ENCODE results near the gene GSDME.

Gene GSDME

DNA sequence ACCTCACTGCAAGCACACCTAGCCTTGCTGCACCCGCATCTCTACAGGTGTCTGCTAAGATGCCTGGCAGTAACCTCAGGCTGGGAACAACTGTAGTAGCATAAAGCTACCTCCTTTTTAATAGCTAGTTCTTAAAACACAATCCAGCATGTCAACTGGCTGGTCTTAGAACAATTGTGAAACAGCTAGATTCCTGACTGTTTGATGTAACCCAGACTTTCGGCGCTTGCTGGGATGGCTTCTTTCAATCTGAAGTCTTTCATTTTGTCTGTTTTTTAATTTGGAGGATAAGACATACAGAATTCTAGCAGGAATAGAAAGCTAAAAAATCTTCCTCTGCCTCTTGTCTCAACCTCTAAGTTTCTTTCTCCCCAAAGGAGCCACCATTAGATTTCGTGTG lies 59.8 kb downstream of the GSDME start:
- TF ChIP-seq, protein P1, sequence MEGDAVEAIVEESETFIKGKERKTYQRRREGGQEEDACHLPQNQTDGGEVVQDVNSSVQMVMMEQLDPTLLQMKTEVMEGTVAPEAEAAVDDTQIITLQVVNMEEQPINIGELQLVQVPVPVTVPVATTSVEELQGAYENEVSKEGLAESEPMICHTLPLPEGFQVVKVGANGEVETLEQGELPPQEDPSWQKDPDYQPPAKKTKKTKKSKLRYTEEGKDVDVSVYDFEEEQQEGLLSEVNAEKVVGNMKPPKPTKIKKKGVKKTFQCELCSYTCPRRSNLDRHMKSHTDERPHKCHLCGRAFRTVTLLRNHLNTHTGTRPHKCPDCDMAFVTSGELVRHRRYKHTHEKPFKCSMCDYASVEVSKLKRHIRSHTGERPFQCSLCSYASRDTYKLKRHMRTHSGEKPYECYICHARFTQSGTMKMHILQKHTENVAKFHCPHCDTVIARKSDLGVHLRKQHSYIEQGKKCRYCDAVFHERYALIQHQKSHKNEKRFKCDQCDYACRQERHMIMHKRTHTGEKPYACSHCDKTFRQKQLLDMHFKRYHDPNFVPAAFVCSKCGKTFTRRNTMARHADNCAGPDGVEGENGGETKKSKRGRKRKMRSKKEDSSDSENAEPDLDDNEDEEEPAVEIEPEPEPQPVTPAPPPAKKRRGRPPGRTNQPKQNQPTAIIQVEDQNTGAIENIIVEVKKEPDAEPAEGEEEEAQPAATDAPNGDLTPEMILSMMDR (IDR thresholded peaks at IDR 0.05; ENCODE audit: borderline replicate concordance, insufficient read depth, low read depth, low read length), result no peak
- H3K4me3 ChIP-seq (ENCODE audit: low read depth, low read length), result no peak overlapping the region

DNA sequence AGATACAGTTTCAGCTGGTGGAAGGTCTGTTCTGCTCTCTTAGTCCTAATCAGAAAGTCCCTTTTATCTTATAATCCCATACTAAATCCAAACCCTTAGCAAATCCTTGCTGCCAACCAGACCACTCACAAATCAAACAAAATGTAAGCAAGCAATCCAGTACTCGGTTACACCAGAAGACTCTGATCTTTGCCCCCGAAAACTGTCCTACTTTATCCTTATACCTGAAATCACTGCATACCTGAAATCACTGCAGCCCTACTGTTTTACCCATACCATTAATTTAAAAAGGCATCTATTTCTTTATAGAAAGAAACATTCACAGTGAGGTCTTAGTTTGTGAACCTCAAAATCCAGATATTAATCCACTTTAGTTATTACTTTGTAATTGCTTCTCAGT lies 64.7 kb downstream of the GSDME start:
- TF ChIP-seq, protein P1 (IDR thresholded peaks at IDR 0.05; ENCODE audit: borderline replicate concordance, insufficient read depth, low read depth, low read length), result no peak

DNA sequence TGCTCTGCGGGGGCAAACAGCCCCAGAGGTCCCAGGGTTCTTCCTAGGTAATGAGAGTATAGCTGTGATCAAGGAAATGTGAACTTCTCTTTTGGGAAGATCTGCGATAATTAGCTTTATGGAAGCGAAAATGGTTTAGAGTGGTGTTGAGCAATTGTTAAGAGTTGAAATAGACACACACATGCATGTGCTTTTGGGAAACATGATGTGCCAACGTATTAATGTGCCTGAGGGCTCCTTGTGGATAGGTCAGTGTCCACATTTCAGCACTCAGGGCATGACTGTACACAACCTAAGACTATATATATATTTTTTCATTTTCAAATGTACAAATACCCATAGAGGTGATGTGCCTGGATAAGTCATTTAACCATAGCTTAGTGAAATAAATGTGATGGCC lies 67.0 kb downstream of the GSDME start:
- TF ChIP-seq, protein P1 (IDR thresholded peaks at IDR 0.05; ENCODE audit: borderline replicate concordance, insufficient read depth, low read depth, low read length), result no peak
- no peak overlapping the region for H3K4me3 ChIP-seq (ENCODE audit: low read depth, low read length)

More for the DNA sequence above, 64.7 kb downstream of the GSDME start:
- H3K4me3 ChIP-seq (ENCODE audit: low read depth, low read length), result no peak overlapping the region

DNA sequence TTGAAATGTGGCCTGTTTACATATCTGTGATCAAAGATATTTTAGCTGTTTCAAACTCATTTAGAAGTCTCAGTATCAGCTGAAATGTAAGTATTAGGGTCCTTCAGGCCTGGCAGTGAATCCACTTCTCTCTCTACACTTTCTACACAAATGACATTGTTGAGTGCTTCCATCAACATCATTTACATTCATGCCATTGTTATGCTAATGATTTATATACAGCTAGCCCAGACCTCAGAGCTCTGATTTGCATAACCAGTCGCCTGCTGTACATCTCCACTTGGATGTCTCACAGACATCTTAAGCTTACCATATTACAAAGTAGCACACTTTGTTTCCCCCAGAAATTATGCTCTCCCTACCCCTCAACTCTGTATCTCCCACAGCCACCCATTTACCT lies 71.6 kb downstream of the GSDME start:
- TF ChIP-seq, protein P1 (IDR thresholded peaks at IDR 0.05; ENCODE audit: borderline replicate concordance, insufficient read depth, low read depth, low read length), result no peak
- H3K4me3 ChIP-seq (ENCODE audit: low read depth, low read length), result no peak overlapping the region

DNA sequence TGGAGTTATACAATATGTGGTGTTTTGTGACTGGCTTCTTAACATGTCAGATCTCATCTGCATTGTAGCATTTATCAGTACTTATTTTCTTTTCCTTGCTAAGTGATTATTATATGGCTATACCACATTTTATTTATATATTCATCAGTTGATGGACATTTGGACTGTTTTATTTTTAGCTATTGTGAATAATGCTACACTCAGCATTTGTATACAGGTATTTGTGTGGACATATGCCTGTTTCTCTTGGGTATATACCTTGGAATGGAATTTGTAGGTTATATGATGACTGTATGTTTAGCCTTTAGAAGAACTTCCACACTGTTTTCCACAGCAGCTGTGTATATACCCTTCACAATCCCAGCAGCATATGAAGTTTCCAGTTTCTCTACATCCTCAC lies 86.5 kb downstream of the GSDME start:
- TF ChIP-seq, protein P1 (IDR thresholded peaks at IDR 0.05; ENCODE audit: borderline replicate concordance, insufficient read depth, low read depth, low read length), result no peak
- H3K4me3 ChIP-seq (ENCODE audit: low read depth, low read length), result no peak overlapping the region

DNA sequence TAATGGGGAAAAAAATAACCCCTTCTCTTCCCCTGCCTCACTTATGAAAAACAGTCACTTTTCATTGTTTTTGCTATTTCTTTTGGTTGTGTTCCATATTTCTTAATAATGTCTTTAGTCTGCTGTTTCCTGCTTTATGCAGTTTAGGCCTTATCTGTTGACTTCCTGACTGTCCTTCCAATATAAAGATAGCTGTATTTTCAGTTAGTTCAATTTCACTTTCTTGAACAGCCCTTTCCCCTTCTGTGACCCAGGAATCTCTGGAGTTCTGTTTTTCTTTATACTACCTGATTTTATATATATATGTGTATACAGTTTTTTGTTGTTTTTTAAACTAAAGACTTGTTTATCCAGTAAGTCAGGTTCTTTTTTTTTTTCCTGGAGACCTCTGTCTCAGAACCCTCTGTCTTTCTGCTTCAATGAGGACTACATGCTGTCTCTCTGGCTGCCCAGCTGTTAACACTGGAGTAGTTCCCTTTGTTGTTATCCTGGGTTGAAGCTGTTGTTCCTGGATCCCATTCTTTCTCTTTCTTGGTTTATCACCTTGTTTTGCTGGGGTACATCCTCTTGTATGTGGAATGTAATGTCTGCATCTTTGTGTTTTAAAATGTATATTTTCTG lies 87.2 kb downstream of the GSDME start:
- TF ChIP-seq, protein P1 (IDR thresholded peaks at IDR 0.05; ENCODE audit: borderline replicate concordance, insufficient read depth, low read depth, low read length), result no peak
- no peak overlapping the region for H3K4me3 ChIP-seq (ENCODE audit: low read depth, low read length)

DNA sequence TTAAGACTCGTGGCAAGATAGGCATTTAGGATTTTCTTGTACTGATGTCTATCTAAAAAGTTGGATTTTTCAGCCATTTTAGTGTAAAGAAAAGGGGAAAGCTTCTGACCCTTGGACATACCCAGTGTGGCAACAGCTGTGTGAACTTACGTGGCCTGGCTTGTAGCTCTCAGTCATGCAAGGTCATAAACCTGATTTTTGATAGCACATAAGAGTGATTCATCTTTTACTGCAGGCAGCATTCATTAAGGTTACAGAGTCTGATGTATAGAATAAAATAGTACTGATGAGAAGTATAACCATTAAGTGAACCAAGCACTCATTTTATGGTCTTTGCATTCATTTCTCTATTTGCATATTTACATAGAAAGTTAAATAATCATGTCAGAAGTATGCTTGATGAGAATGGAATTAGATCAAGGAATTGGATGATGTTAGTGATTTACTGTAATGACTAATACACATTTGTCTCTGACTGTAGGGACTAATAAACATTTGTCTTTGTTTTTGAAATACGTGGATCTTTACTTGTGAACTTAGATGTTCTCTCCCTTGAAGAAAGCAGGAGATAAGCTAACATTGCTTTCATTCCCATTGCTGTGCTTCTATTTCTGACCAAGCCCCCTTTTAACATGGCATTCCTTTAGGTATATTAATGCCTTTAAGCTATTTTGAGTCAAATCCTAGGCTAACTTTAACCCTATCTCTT lies 88.2 kb downstream of the GSDME start:
- H3K4me3 ChIP-seq (ENCODE audit: low read depth, low read length), result no peak overlapping the region
- TF ChIP-seq, protein P1 (IDR thresholded peaks at IDR 0.05; ENCODE audit: borderline replicate concordance, insufficient read depth, low read depth, low read length), result no peak
